GM23248 (cell line): ENCODE data around the gene CANT1.

Experiments used
- EZH2 ChIP-seq: fragments of 200-600 bp; sonication (generic); IDR thresholded peaks from 2 replicates; pipeline ENCODE4 v1.6.1; 2018; ENCODE audit warnings: antibody characterized with exemption, mild to moderate bottlenecking; ENCODE audit not compliant: insufficient read depth, poor library complexity, severe bottlenecking
- EZH2phosphoT487 ChIP-seq: fragments of 200-600 bp; sonication (generic); IDR thresholded peaks from 2 replicates; pipeline ENCODE4 v1.6.1; 2018; ENCODE audit warnings: antibody characterized with exemption, moderate library complexity, mild to moderate bottlenecking, low read depth; ENCODE audit not compliant: insufficient read depth

DNA sequence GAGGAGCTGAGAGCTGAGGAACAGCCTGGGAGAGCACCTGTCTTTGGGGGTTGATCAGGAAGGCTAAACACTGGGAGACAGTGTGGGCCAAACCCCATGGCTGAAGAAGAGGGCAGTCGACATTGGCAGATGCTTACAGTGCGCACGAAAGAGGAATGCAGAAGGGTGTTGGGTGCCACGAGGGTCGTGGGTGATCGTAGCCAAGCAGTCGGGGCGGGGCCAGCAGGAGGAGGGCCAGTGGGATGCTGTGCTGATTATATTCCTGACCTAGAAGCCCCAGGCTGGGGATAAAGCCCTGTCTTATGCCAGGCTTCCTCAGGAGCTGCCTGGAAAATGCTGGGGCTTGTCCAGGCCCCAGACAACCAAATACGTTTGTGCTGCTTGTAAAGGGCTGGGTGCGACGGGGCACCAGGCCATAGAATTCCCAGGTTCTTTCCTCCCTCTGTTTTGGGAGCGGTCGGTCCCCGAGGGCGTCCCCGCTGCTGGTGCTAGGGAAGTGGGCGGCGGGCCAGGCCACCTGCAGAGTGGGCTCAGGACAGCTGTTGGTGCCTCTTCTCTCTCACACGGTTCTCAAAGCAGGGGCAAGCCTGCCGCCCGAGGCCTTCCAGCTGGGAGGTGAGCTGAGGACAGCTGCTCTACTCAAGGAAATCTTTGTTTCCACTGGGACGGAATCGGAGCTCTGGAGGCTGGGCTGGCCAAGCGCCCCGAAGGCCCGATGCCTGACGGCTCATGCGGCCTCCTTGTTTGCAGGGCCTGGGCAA is 24.4 kb upstream of the CANT1 start:
- TF ChIP-seq EZH2phosphoT487 = no peak
- TF ChIP-seq EZH2 = no peak
